Measurements from ENCODE around the gene NRXN3. TPM values are rescaled to one million over a fixed set of nuclear protein-coding genes. Genes with fewer than 3 reads are reported as not detected.

The NRXN3 gene
- polyA plus RNA-seq, 1 experiment: 1.1 TPM

DNA sequence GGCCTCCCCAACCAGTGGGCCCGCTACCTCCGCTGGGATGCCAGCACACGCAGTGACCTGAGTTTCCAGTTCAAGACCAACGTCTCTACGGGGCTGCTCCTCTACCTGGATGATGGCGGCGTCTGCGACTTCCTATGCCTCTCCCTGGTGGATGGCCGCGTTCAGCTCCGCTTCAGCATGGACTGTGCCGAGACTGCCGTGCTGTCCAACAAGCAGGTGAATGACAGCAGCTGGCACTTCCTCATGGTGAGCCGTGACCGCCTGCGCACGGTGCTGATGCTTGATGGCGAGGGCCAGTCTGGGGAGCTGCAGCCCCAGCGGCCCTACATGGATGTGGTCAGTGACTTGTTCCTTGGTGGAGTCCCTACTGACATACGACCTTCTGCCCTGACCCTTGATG lies 73.0 kb downstream of the NRXN3 start:
- ChIA-PET CTCF (no interaction called here), POLR2A (no interaction called here)
- Histone ChIP-seq H3K27me3 (ENCODE audit: control insufficient read depth, insufficient read depth, low read length) (no peaks in the 10 kb centered on the region), H3K4me3 (ENCODE audit: low read depth, low read length) (no peak overlapping the region), H3K27ac (ENCODE audit: low read depth, low read length) (no peak overlapping the region), H3K9me3 (ENCODE audit: control insufficient read depth, insufficient read depth, low read length) (peaks cover 49% of the 10 kb centered on the region)
- DNase-seq (ENCODE audit: low read depth, low spot score): no peak
- TF ChIP-seq, protein P1, sequence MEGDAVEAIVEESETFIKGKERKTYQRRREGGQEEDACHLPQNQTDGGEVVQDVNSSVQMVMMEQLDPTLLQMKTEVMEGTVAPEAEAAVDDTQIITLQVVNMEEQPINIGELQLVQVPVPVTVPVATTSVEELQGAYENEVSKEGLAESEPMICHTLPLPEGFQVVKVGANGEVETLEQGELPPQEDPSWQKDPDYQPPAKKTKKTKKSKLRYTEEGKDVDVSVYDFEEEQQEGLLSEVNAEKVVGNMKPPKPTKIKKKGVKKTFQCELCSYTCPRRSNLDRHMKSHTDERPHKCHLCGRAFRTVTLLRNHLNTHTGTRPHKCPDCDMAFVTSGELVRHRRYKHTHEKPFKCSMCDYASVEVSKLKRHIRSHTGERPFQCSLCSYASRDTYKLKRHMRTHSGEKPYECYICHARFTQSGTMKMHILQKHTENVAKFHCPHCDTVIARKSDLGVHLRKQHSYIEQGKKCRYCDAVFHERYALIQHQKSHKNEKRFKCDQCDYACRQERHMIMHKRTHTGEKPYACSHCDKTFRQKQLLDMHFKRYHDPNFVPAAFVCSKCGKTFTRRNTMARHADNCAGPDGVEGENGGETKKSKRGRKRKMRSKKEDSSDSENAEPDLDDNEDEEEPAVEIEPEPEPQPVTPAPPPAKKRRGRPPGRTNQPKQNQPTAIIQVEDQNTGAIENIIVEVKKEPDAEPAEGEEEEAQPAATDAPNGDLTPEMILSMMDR (IDR thresholded peaks at IDR 0.05; ENCODE audit: low read depth, low read length): no peak

DNA sequence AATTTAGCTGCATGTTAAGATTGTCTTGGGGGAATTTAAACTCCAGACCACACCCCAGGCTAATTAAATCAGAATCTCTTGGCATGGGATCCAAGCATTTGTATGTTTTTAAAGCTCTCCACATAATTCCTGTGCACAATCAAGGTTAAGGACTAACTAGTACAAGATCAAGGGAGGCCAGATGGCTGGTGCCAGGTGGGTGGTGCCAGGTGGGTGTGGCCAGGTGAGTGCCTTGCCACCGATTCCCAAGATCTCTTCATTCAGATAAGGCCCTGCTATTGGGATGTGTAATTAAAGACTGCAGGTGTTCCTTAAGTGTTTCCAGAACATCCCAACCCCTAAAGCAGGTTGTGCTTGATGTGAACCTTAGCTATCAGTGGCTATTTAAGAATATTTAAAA lies 75.1 kb downstream of the NRXN3 start:
- no peak overlapping the region for H3K27ac ChIP-seq (ENCODE audit: low read depth, low read length)
- H3K4me3 ChIP-seq (ENCODE audit: low read depth, low read length): no peak overlapping the region
- POLR2A ChIA-PET: no interaction called here
- peaks cover 57% of the 10 kb centered on the region for H3K9me3 ChIP-seq (ENCODE audit: control insufficient read depth, insufficient read depth, low read length)
- TF ChIP-seq, protein P1 (IDR thresholded peaks at IDR 0.05; ENCODE audit: low read depth, low read length): no peak
- CTCF ChIA-PET: no interaction called here
- H3K27me3 ChIP-seq (ENCODE audit: control insufficient read depth, insufficient read depth, low read length): no peaks in the 10 kb centered on the region
- DNase-seq (ENCODE audit: low read depth, low spot score): no peak

DNA sequence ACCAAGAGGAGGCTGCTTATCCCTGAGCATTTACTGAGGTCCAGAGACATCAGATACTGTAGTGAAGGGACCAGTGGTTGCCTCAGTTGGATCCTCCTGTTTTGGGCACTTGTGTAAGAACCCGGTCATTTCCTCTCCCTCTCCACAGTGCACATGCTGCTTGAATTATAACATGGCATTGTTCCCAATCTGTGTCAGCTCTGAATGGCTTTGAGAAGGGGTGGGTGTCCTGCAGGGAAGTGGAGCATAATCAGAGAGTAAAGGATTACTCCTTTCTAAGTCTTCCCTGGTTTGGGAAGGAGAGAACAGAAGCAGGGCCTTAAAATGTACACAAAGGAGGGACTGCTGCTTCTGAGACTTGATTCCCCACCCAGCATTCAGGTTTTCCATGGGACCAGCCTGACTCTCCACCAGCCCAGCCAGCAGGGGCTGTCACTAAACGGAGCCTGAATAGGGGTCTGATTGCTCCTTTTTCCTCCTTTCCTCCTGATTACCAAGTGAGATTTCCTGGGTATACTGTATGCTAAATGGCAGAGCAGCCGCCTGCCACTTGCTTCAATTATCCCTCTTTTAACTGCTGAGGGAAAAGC lies 78.4 kb downstream of the NRXN3 start:
- POLR2A ChIA-PET: no interaction called here
- CTCF ChIA-PET: no interaction called here
- Histone ChIP-seq H3K27ac (ENCODE audit: low read depth, low read length) (no peak overlapping the region), H3K4me3 (ENCODE audit: low read depth, low read length) (no peak overlapping the region), H3K9me3 (ENCODE audit: control insufficient read depth, insufficient read depth, low read length) (peaks cover 50% of the 10 kb centered on the region), H3K27me3 (ENCODE audit: control insufficient read depth, insufficient read depth, low read length) (no peaks in the 10 kb centered on the region)
- DNase-seq (ENCODE audit: low read depth, low spot score): no peak
- TF ChIP-seq, protein P1 (IDR thresholded peaks at IDR 0.05; ENCODE audit: low read depth, low read length): no peak

- peaks cover 44% of the 10 kb centered on the region for H3K9me3 ChIP-seq (ENCODE audit: control insufficient read depth, insufficient read depth, low read length)
- H3K4me3 ChIP-seq (ENCODE audit: low read depth, low read length): no peak overlapping the region
- CTCF ChIA-PET: no interaction called here
- no peak for DNase-seq (ENCODE audit: low read depth, low spot score)
- POLR2A ChIA-PET: no interaction called here
- H3K27me3 ChIP-seq (ENCODE audit: control insufficient read depth, insufficient read depth, low read length): no peaks in the 10 kb centered on the region
- TF ChIP-seq, protein P1 (IDR thresholded peaks at IDR 0.05; ENCODE audit: low read depth, low read length): no peak
- no peak overlapping the region for H3K27ac ChIP-seq (ENCODE audit: low read depth, low read length)
Measured at GRCh38 chr14:78251308-78251707, 81.1 kb downstream of the NRXN3 start.

- POLR2A ChIA-PET: no interaction called here
- H3K4me3 ChIP-seq (ENCODE audit: low read depth, low read length): no peak overlapping the region
- no peaks in the 10 kb centered on the region for H3K27me3 ChIP-seq (ENCODE audit: control insufficient read depth, insufficient read depth, low read length)
- TF ChIP-seq, protein P1 (IDR thresholded peaks at IDR 0.05; ENCODE audit: low read depth, low read length): no peak
- H3K27ac ChIP-seq (ENCODE audit: low read depth, low read length): no peak overlapping the region
- no peak for DNase-seq (ENCODE audit: low read depth, low spot score)
- CTCF ChIA-PET: no interaction called here
- H3K9me3 ChIP-seq (ENCODE audit: control insufficient read depth, insufficient read depth, low read length): peaks cover 31% of the 10 kb centered on the region
Measured at GRCh38 chr14:78253986-78254385, 83.8 kb downstream of the NRXN3 start.

Data from AG04450 (cell line).